K562 (cell line): ENCODE data around the gene OSBPL7. TPM values are rescaled to one million over a fixed set of nuclear protein-coding genes. Genes with fewer than 3 reads are reported as not detected.
A peak's percentile ranks its signal among the peaks of the same experiment; 100 is the strongest.

Experiments used
- EP300 ChIP-seq: IDR thresholded peaks from 2 replicates; pipeline ENCODE4 v1.6.1; 2012; ENCODE audit warnings: low read length, improper control_type of control experiment
- HBP1 ChIP-seq: fragments of 450-650 bp; formaldehyde crosslinking; IDR thresholded peaks from 2 replicates; pipeline ENCODE4 v1.4.0; 2022; ENCODE audit warnings: missing genetic modification characterization
- HMGXB4 ChIP-seq: sonication (generic); formaldehyde crosslinking; IDR thresholded peaks from 2 replicates; pipeline ENCODE4 v1.8.1; 2023; ENCODE audit warnings: mild to moderate bottlenecking, missing genetic modification reagents
- MTA3 ChIP-seq: fragments of 450-650 bp; formaldehyde crosslinking; IDR thresholded peaks from 2 replicates; pipeline ENCODE4 v1.6.1; 2017; ENCODE audit warnings: mild to moderate bottlenecking, borderline replicate concordance
- NFIC ChIP-seq: fragments of 450-650 bp; IDR thresholded peaks from 2 replicates; pipeline ENCODE4 v1.6.1; 2017; ENCODE audit warnings: mild to moderate bottlenecking, inconsistent platforms
- OTX1 ChIP-seq: fragments of 450-650 bp; formaldehyde crosslinking; IDR thresholded peaks from 2 replicates; pipeline ENCODE4 v1.4.0; 2022; ENCODE audit warnings: mild to moderate bottlenecking
- RAD21 ChIP-seq, 2 experiments: fragments of 250-450 bp in 1 of 2; fragments of 450-650 bp in 1 of 2; sonication (Bioruptor Pico) in 1 of 2; formaldehyde crosslinking in 1 of 2; IDR thresholded peaks in 1 of 2; conservative IDR thresholded peaks in 1 of 2; 2 replicates each; pipeline versions ENCODE4 v1.4.0 to v1.8.0; 2020 to 2022; ENCODE audit warnings: mild to moderate bottlenecking in 2 of 2, moderate library complexity in 1 of 2
- TBL1XR1 ChIP-seq, 2 experiments: IDR thresholded peaks; 2 replicates each; pipeline ENCODE4 v1.6.1; 2012; ENCODE audit warnings: improper control_type of control experiment in 2 of 2, low read length in 2 of 2, mild to moderate bottlenecking in 1 of 2
- YBX1 ChIP-seq: fragments of 450-650 bp; IDR thresholded peaks from 2 replicates; pipeline ENCODE4 v1.7.1; 2016; ENCODE audit warnings: mild to moderate bottlenecking
- ZNF263 ChIP-seq: sonication (generic); formaldehyde crosslinking; IDR thresholded peaks from 2 replicates; pipeline ENCODE4 v1.8.0; 2022; ENCODE audit warnings: mild to moderate bottlenecking, missing genetic modification reagents, borderline replicate concordance
- polyA plus RNA-seq, 8 experiments: library from polyadenylated mRNA; depleted of rRNA in 4 of 8; stranded (reverse) in 5 of 8; unstranded in 3 of 8; fragments of >200 nt; fragmentation: Nextera tagmentation in 2 of 8; fragmentation: Illumina TruSeq in 1 of 8; extraction: Ambion mirVana in 2 of 8; extraction: Trizol in 1 of 8; gene quantifications; 2 replicates each; pipeline versions ENCODE4 v1.2.1 to v1.2.3, GENCODE V29; 2011 to 2014; ENCODE audit warnings: inconsistent platforms in 1 of 8, missing spikeins in 1 of 8
- total RNA-seq, 7 experiments: library from RNA; depleted of rRNA in 6 of 7; stranded (reverse); fragments of >200 nt in 6 of 7; fragmentation: Illumina TruSeq in 2 of 7; extraction: Trizol in 2 of 7; gene quantifications; 2 replicates each; pipeline versions ENCODE4 v1.2.1 to v1.2.3, GENCODE V29; 2011 to 2021; ENCODE audit warnings: low replicate concordance in 1 of 7

The OSBPL7 gene
- total and polyA plus RNA-seq, 9 of the 15 experiments (the other 6 are each of a cell fraction or from before 2014, with no cell fraction given) = 0.32 to 11.9 (median 5.8) TPM

- TF ChIP-seq ZNF263 = 0 out of 2 replicates have a peak, but pooled peaks have one; percentile 28
- TF ChIP-seq RAD21 (CRISPR knock-in tag; conservative IDR thresholded peaks at IDR 0.05 in 1 of 2, IDR thresholded peaks at IDR 0.05 in 1 of 2) = peak in 1 of 2 experiments; percentile 43; a peak in 1 of 4 replicates
- TF ChIP-seq HBP1 (CRISPR knock-in tag) = no peak
- TF ChIP-seq EP300 = no peak
- no peak for TF ChIP-seq YBX1
- no peak for TF ChIP-seq HMGXB4 (CRISPR knock-in tag)
- no peak for TF ChIP-seq OTX1
- peak; percentile 13; the same call in 1 of the 2 replicates for TF ChIP-seq NFIC
- TF ChIP-seq TBL1XR1 (IDR thresholded peaks at IDR 0.05; ENCODE audit: low read length in 2 of 2) = no peak
- TF ChIP-seq MTA3 = no peak
- TF ChIP-seq, all 486 proteins: peak for 5
Measured at GRCh38 chr17:47844814-47845715, 23.5 kb upstream of the OSBPL7 start (continued).
